ENCODE measurements around the gene MGRN1. TPM values are rescaled to one million over a fixed set of nuclear protein-coding genes. Genes with fewer than 3 reads are reported as not detected.

The MGRN1 gene
- total RNA-seq, 1 donor from 2014 or later = 40.8 TPM

DNA sequence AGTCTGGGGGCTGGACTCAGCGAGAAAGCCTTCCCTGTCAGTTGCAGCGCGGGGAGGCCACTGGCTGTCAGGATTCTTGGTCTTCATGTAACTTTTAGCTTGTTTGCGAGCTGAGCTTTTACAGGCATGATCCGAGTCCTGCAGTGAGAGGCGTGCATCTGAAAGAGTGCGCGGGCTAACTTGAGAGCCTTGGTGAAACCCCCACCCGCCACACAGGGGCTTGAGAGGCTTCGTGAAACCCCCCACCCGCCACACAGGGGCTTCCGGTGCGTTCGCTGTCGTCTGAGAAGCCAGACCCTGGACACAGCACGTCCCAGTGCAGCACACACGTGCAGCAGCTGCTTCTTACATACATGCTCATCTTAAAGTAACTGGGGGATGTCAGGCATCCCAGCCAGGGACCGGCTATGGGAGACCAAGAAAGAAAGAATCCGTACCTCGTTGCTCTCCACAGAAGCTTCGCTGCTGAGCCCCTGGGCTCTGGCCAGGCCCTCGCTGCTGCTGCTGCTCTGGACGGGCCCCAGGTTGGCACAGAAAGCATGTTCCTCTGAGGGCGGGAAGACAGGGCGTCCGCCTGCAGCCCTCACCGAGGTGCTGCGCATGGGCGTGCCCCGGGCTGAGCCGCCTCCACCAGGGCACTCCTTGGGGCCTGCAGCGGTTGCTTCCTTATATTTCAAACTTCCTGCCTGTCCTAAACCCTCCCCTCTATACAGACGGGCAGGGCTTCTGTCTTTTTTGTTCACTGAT, 76.5 kb downstream of the MGRN1 start:
- peaks cover 0 to 48% of the 10 kb centered on the region in 2 donors for H3K36me3 ChIP-seq

DNA sequence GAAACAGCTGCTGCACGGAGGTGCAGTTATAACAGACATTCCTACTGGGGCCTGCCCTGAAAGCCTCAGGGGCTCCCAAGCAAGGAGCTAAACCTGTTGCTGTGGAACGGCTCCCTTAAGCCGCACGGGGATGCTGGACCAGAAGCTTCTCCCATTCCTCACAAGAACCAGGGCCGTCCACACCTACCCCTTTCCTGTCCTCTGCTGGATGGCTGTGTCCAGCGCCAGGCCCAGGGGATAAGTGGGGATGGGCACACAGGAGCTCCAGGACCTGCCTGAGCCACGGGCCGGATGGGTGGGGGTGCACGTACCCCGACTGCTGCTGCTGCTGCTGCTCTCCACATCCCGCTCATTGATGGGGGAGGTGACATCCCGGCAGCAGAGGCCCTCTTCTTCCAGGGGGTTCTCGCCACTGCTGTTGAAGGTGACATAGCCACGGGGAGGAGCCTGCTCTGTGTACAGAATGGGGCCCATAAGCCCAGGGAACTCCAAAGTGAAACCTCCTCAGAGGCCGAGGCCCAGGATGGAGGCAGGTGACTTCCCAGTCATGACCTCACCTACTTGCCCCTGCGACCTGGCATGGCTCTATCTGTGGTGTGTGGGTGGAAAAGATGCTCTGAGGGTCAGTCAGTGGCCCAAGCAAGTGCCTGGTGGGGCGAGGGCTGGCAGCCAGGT, 77.3 kb downstream of the MGRN1 start:
- peaks cover 3 to 56% of the 10 kb centered on the region in 2 donors for H3K36me3 ChIP-seq
- H3K27me3 ChIP-seq = no peaks in the 10 kb centered on the region
- no peak overlapping the region for H3K27ac ChIP-seq
- no peak overlapping the region for H3K4me3 ChIP-seq
- no peaks in the 10 kb centered on the region for H3K9me3 ChIP-seq
- H3K4me1 ChIP-seq = no peaks in the 10 kb centered on the region
- no peak for DNase-seq (ENCODE audit: extremely low spot score in 2 of 2)
- TF ChIP-seq, protein P1, sequence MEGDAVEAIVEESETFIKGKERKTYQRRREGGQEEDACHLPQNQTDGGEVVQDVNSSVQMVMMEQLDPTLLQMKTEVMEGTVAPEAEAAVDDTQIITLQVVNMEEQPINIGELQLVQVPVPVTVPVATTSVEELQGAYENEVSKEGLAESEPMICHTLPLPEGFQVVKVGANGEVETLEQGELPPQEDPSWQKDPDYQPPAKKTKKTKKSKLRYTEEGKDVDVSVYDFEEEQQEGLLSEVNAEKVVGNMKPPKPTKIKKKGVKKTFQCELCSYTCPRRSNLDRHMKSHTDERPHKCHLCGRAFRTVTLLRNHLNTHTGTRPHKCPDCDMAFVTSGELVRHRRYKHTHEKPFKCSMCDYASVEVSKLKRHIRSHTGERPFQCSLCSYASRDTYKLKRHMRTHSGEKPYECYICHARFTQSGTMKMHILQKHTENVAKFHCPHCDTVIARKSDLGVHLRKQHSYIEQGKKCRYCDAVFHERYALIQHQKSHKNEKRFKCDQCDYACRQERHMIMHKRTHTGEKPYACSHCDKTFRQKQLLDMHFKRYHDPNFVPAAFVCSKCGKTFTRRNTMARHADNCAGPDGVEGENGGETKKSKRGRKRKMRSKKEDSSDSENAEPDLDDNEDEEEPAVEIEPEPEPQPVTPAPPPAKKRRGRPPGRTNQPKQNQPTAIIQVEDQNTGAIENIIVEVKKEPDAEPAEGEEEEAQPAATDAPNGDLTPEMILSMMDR (IDR thresholded peaks at IDR 0.05) = no peak
- TF ChIP-seq POLR2A (IDR thresholded peaks at IDR 0.05) (no peak), POLR2AphosphoS5 (IDR thresholded peaks at IDR 0.05; ENCODE audit: insufficient read depth in 1 of 2, low read depth in 1 of 2) (no peak)
- intact Hi-C loops (cut with DNase I) = no loop called here

More for the DNA sequence above, 76.5 kb downstream of the MGRN1 start:
- TF ChIP-seq, protein P1 (IDR thresholded peaks at IDR 0.05) = no peak
- TF ChIP-seq POLR2AphosphoS5 (IDR thresholded peaks at IDR 0.05; ENCODE audit: insufficient read depth in 1 of 2, low read depth in 1 of 2) (no peak), POLR2A (IDR thresholded peaks at IDR 0.05) (no peak)
- Histone ChIP-seq H3K27ac (no peak overlapping the region), H3K4me1 (peaks cover 6% of the 10 kb centered on the region), H3K9me3 (no peaks in the 10 kb centered on the region), H3K4me3 (no peak overlapping the region), H3K27me3 (no peaks in the 10 kb centered on the region)
- intact Hi-C loops (cut with DNase I) = no loop called here
- no peak for DNase-seq (ENCODE audit: extremely low spot score in 2 of 2)

DNA sequence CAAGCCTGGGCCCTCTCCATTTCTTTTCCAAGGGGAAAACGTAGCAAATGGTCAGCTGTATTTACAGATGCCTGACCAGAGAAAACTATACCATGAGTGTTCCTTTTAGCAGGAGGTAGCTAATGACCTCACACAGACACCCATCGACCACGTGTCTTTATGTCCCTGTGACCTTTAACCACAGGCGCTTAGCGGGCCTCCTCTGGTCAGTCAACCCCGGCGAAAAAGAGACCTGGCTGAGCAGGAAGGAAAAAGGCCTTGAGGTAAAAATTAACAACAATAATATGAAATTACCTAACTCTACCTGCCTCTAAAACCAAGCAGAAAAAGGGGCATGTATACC, 77.8 kb downstream of the MGRN1 start:
- intact Hi-C loops (cut with DNase I) = no loop called here
- no peak for DNase-seq (ENCODE audit: extremely low spot score in 2 of 2)
- Histone ChIP-seq H3K4me1 (no peaks in the 10 kb centered on the region), H3K9me3 (no peaks in the 10 kb centered on the region), H3K27ac (no peak overlapping the region), H3K27me3 (no peaks in the 10 kb centered on the region), H3K4me3 (no peak overlapping the region), H3K36me3 (peaks cover 3 to 57% of the 10 kb centered on the region in 2 donors)
- TF ChIP-seq POLR2A (IDR thresholded peaks at IDR 0.05) (no peak), POLR2AphosphoS5 (IDR thresholded peaks at IDR 0.05; ENCODE audit: insufficient read depth in 1 of 2, low read depth in 1 of 2) (no peak)
- TF ChIP-seq, protein P1 (IDR thresholded peaks at IDR 0.05) = no peak

DNA sequence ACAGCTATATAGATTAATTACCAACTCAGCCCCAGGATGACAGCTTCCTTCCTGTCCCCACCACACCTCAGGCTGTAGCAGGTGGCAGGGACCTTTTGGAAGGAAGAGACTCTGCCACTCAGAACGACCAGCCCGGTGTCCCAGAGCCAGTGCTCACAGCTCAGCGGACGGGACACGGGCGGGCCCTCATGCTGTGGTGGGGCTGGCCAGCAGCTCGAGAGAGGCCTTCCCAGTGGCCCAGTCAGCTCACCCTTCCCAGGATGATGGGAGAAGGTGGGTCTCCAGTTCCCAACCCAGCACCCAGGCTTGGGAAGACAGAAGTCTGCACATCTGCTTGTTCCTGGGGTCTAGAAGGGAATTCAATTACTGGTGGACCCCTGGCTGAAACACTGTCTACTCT, 79.3 kb downstream of the MGRN1 start:
- H3K4me1 ChIP-seq = no peaks in the 10 kb centered on the region
- intact Hi-C loops (cut with DNase I) = no loop called here
- TF ChIP-seq POLR2A (IDR thresholded peaks at IDR 0.05) (no peak), POLR2AphosphoS5 (IDR thresholded peaks at IDR 0.05; ENCODE audit: insufficient read depth in 1 of 2, low read depth in 1 of 2) (no peak)
- TF ChIP-seq, protein P1 (IDR thresholded peaks at IDR 0.05) = no peak
- peaks cover 3 to 52% of the 10 kb centered on the region in 2 donors for H3K36me3 ChIP-seq
- no peak overlapping the region for H3K27ac ChIP-seq
- no peaks in the 10 kb centered on the region for H3K9me3 ChIP-seq
- no peaks in the 10 kb centered on the region for H3K27me3 ChIP-seq
- DNase-seq (ENCODE audit: extremely low spot score in 2 of 2) = no peak
- no peak overlapping the region for H3K4me3 ChIP-seq

DNA sequence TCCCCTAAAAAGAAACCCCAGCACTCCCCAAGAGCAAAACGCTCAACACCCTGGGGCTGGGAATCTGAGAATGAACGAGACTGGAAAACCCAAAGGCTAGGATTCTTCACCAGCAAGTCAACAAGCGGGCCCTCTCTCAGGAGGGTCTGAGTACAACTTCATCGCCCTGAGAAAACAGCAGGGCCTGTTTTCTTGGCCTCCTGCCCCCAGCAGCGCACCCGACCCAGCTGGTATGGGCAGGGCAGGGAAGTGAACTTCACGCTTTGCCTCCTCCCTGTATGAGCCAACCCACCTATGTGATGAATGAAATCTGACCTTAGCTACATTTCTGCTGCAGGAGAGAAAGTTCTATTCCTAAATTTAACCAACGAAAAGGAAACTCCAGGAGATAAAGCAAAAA, 79.9 kb downstream of the MGRN1 start:
- DNase-seq (ENCODE audit: extremely low spot score in 2 of 2) = no peak
- intact Hi-C loops (cut with DNase I) = no loop called here
- Histone ChIP-seq H3K9me3 (no peaks in the 10 kb centered on the region), H3K36me3 (peaks cover 3 to 46% of the 10 kb centered on the region in 2 donors), H3K4me3 (no peak overlapping the region), H3K27ac (no peak overlapping the region), H3K27me3 (no peaks in the 10 kb centered on the region), H3K4me1 (no peaks in the 10 kb centered on the region)
- no peak for TF ChIP-seq POLR2AphosphoS5 (IDR thresholded peaks at IDR 0.05; ENCODE audit: insufficient read depth in 1 of 2, low read depth in 1 of 2)
- no peak for TF ChIP-seq POLR2A (IDR thresholded peaks at IDR 0.05)
- TF ChIP-seq, protein P1 (IDR thresholded peaks at IDR 0.05) = no peak
